Measurements from ENCODE around the gene CNIH1. TPM values are rescaled to one million over a fixed set of nuclear protein-coding genes. Genes with fewer than 3 reads are reported as not detected.
"Not testable (repeated sequence)": the region's sequence is repeated elsewhere in the genome, so short reads cannot be mapped to it uniquely, and the experiment has no call there.

Gene CNIH1
- total RNA-seq, 1 experiment from 2014 or later, result 118 TPM

GRCh38 chr14:54381821-54382220 is 59.4 kb downstream of the CNIH1 start:
- H3K27ac Mint-ChIP-seq (ENCODE audit: unreplicated experiment), result no peak overlapping the region
- no peak for TF ChIP-seq CTCF (IDR thresholded peaks at IDR 0.05; ENCODE audit: unreplicated experiment)
- intact Hi-C loops (cut with micrococcal nuclease; ENCODE audit: unreplicated experiment), result no loop called here
- H3K9me3 Mint-ChIP-seq (ENCODE audit: low read depth, unreplicated experiment), result no peaks in the 10 kb centered on the region
- no peak overlapping the region for H3K4me3 Mint-ChIP-seq (ENCODE audit: low read depth, unreplicated experiment)
- H3K4me1 Mint-ChIP-seq (ENCODE audit: low read depth, unreplicated experiment), result no peaks in the 10 kb centered on the region
- CTCF ChIA-PET, result interaction anchor here (0.9 to 1.6 kb wide), 2 partner anchors 10 to 15 kb away, joined by 3 to 4 read pairs; no protein-coding TSS in a partner anchor
- no peaks in the 10 kb centered on the region for H3K36me3 Mint-ChIP-seq (ENCODE audit: insufficient read depth, unreplicated experiment)
- H3K27me3 Mint-ChIP-seq (ENCODE audit: unreplicated experiment), result peaks cover 33% of the 10 kb centered on the region
- BruUV-seq (replicated peaks), result no TSS peak
- no peak for DNase-seq

GRCh38 chr14:54380558-54380957 is 60.6 kb downstream of the CNIH1 start:
- peaks cover 33% of the 10 kb centered on the region for H3K27me3 Mint-ChIP-seq (ENCODE audit: unreplicated experiment)
- CTCF ChIA-PET; DNase-seq; H3K4me1 Mint-ChIP-seq (ENCODE audit: low read depth, unreplicated experiment); H3K36me3 Mint-ChIP-seq (ENCODE audit: insufficient read depth, unreplicated experiment); H3K4me3 Mint-ChIP-seq (ENCODE audit: low read depth, unreplicated experiment); H3K9me3 Mint-ChIP-seq (ENCODE audit: low read depth, unreplicated experiment); intact Hi-C loops (cut with micrococcal nuclease; ENCODE audit: unreplicated experiment); H3K27ac Mint-ChIP-seq (ENCODE audit: unreplicated experiment); BruUV-seq (replicated peaks): not testable (repeated sequence)

- H3K9me3 Mint-ChIP-seq (ENCODE audit: low read depth, unreplicated experiment); CTCF ChIA-PET: not testable (repeated sequence)
These were observed 62.3 kb downstream of the CNIH1 start for GRCh38 chr14:54378893-54379292.

GRCh38 chr14:54377501-54377900 is 63.7 kb downstream of the CNIH1 start:
- intact Hi-C loops (cut with micrococcal nuclease; ENCODE audit: unreplicated experiment), result no loop called here
- DNase-seq, result no peak
- Mint-ChIP-seq H3K4me3 (ENCODE audit: low read depth, unreplicated experiment) (no peak overlapping the region), H3K4me1 (ENCODE audit: low read depth, unreplicated experiment) (no peaks in the 10 kb centered on the region), H3K27me3 (ENCODE audit: unreplicated experiment) (peaks cover 33% of the 10 kb centered on the region), H3K36me3 (ENCODE audit: insufficient read depth, unreplicated experiment) (no peaks in the 10 kb centered on the region), H3K27ac (ENCODE audit: unreplicated experiment) (no peak overlapping the region), H3K9me3 (ENCODE audit: low read depth, unreplicated experiment) (no peaks in the 10 kb centered on the region)
- no peak for TF ChIP-seq CTCF (IDR thresholded peaks at IDR 0.05; ENCODE audit: unreplicated experiment)
- CTCF ChIA-PET, result interaction anchor here (0.9 to 1.1 kb wide), 2 partner anchors 10 to 14 kb away, joined by 4 read pairs; no protein-coding TSS in a partner anchor
- no TSS peak for BruUV-seq (replicated peaks)

More at GRCh38 chr14:54378893-54379292, 62.3 kb downstream of the CNIH1 start:
- intact Hi-C loops (cut with micrococcal nuclease; ENCODE audit: unreplicated experiment); H3K36me3 Mint-ChIP-seq (ENCODE audit: insufficient read depth, unreplicated experiment); H3K27ac Mint-ChIP-seq (ENCODE audit: unreplicated experiment); H3K4me3 Mint-ChIP-seq (ENCODE audit: low read depth, unreplicated experiment); DNase-seq; BruUV-seq (replicated peaks); H3K4me1 Mint-ChIP-seq (ENCODE audit: low read depth, unreplicated experiment): not testable (repeated sequence)
- peaks cover 33% of the 10 kb centered on the region for H3K27me3 Mint-ChIP-seq (ENCODE audit: unreplicated experiment)

- TF ChIP-seq CTCF (IDR thresholded peaks at IDR 0.05; ENCODE audit: unreplicated experiment), result no peak
- Mint-ChIP-seq H3K27ac (ENCODE audit: unreplicated experiment) (no peak overlapping the region), H3K27me3 (ENCODE audit: unreplicated experiment) (peaks cover 18% of the 10 kb centered on the region), H3K4me3 (ENCODE audit: low read depth, unreplicated experiment) (no peak overlapping the region), H3K9me3 (ENCODE audit: low read depth, unreplicated experiment) (no peaks in the 10 kb centered on the region), H3K4me1 (ENCODE audit: low read depth, unreplicated experiment) (peaks cover 8% of the 10 kb centered on the region), H3K36me3 (ENCODE audit: insufficient read depth, unreplicated experiment) (no peaks in the 10 kb centered on the region)
- no peak for DNase-seq
- BruUV-seq (replicated peaks), result no TSS peak
- CTCF ChIA-PET, result no interaction called here
- intact Hi-C loops (cut with micrococcal nuclease; ENCODE audit: unreplicated experiment), result no loop called here
These were observed 66.9 kb downstream of the CNIH1 start for GRCh38 chr14:54374117-54374884.

Other genes with a start within 250 kb of the CNIH1 start
- 41.1 and 50.3 TPM in 2 replicates for gene CDKN3, start 44.4 kb downstream of the CNIH1 start, total RNA-seq (2022)
- 39.2 and 43.0 TPM in 2 replicates for gene GMFB, start 47.6 kb upstream of the CNIH1 start, total RNA-seq (2022)
- 8.6 and 12.4 TPM in 2 replicates for gene CGRRF1, start 68.5 kb upstream of the CNIH1 start, total RNA-seq (2022)
- gene SAMD4A, start 125.8 kb upstream of the CNIH1 start, total RNA-seq (2022), result 10.9 and 14.4 TPM in 2 replicates

All from Calu3 (cell line).